Measurements from ENCODE around the gene RTN4RL1. TPM values are rescaled to one million over a fixed set of nuclear protein-coding genes. Genes with fewer than 3 reads are reported as not detected.

Gene RTN4RL1
- total and polyA plus RNA-seq, 7 experiments from 2014 or later, result 0.19 to 1.5 (median 0.49) TPM; not detected in 2

- Histone ChIP-seq H3K27me3 (ENCODE audit: control insufficient read depth in 2 of 2, insufficient read depth in 2 of 2, low read length in 2 of 2) (no peaks in the 10 kb centered on the region), H3K36me3 (ENCODE audit: control insufficient read depth in 2 of 3, insufficient read depth in 3 of 3, low read length in 3 of 3) (no peaks in the 10 kb centered on the region), H3K9me3 (ENCODE audit: control insufficient read depth in 2 of 3, low read length in 3 of 3) (no peaks in the 10 kb centered on the region), H3K4me3 (ENCODE audit: low read length) (no peak overlapping the region), H3K27ac (ENCODE audit: low read depth, low read length) (no peak overlapping the region), H3K4me1 (ENCODE audit: control insufficient read depth in 2 of 2, insufficient read depth in 2 of 2, low read length in 2 of 2) (no peaks in the 10 kb centered on the region)
- ChIA-PET POLR2A (no interaction called here), CTCF (no interaction called here)
- Mint-ChIP-seq H3K4me1 (peaks cover 0 to 1% (median 0%) of the 10 kb centered on the region in 7 donors), H3K9me3 (no peaks in the 10 kb centered on the region), H3K36me3 (no peaks in the 10 kb centered on the region), H3K27ac (no peak overlapping the region), H3K27me3 (peaks cover 1 to 10% (median 6%) of the 10 kb centered on the region in 5 donors), H3K4me3 (no peak overlapping the region)
- ATAC-seq (no peak), DNase-seq (no peak)
- intact Hi-C loops (cut with micrococcal nuclease), result no loop called here
These were observed 20.6 kb downstream of the RTN4RL1 start for GRCh38 chr17:2004435-2004952.

GRCh38 chr17:2003525-2003924, 21.6 kb downstream of the RTN4RL1 start:
- DNase-seq (no peak), ATAC-seq (no peak)
- ChIA-PET POLR2A (no interaction called here), CTCF (no interaction called here)
- H3K9me3 Mint-ChIP-seq, result no peaks in the 10 kb centered on the region
- no peak overlapping the region for H3K4me3 ChIP-seq (ENCODE audit: low read length)
- H3K4me1 ChIP-seq (ENCODE audit: control insufficient read depth in 2 of 2, insufficient read depth in 2 of 2, low read length in 2 of 2), result no peaks in the 10 kb centered on the region
- H3K9me3 ChIP-seq (ENCODE audit: control insufficient read depth in 2 of 3, low read length in 3 of 3), result no peaks in the 10 kb centered on the region
- H3K27me3 Mint-ChIP-seq, result peaks cover 10 to 18% (median 14%) of the 10 kb centered on the region in 5 donors
- no peak overlapping the region for H3K27ac ChIP-seq (ENCODE audit: low read depth, low read length)
- H3K36me3 ChIP-seq (ENCODE audit: control insufficient read depth in 2 of 3, insufficient read depth in 3 of 3, low read length in 3 of 3), result no peaks in the 10 kb centered on the region
- H3K4me3 Mint-ChIP-seq, result no peak overlapping the region
- no peak overlapping the region for H3K27ac Mint-ChIP-seq
- H3K4me1 Mint-ChIP-seq, result peaks cover 0 to 10% (median 0%) of the 10 kb centered on the region in 7 donors
- H3K27me3 ChIP-seq (ENCODE audit: control insufficient read depth in 2 of 2, insufficient read depth in 2 of 2, low read length in 2 of 2), result no peaks in the 10 kb centered on the region
- intact Hi-C loops (cut with micrococcal nuclease), result no loop called here
- no peaks in the 10 kb centered on the region for H3K36me3 Mint-ChIP-seq

- Mint-ChIP-seq H3K9me3 (no peaks in the 10 kb centered on the region), H3K36me3 (no peaks in the 10 kb centered on the region), H3K4me1 (peaks cover 0 to 10% (median 0%) of the 10 kb centered on the region in 7 donors), H3K27ac (no peak overlapping the region), H3K27me3 (peaks cover 10 to 18% (median 14%) of the 10 kb centered on the region in 5 donors), H3K4me3 (no peak overlapping the region)
- H3K27me3 ChIP-seq (ENCODE audit: control insufficient read depth in 2 of 2, insufficient read depth in 2 of 2, low read length in 2 of 2), result no peaks in the 10 kb centered on the region
- no peak for ATAC-seq
- H3K9me3 ChIP-seq (ENCODE audit: control insufficient read depth in 2 of 3, low read length in 3 of 3), result no peaks in the 10 kb centered on the region
- POLR2A ChIA-PET, result no interaction called here
- H3K4me3 ChIP-seq (ENCODE audit: low read length), result no peak overlapping the region
- CTCF ChIA-PET, result no interaction called here
- no peaks in the 10 kb centered on the region for H3K36me3 ChIP-seq (ENCODE audit: control insufficient read depth in 2 of 3, insufficient read depth in 3 of 3, low read length in 3 of 3)
- DNase-seq, result no peak
- H3K27ac ChIP-seq (ENCODE audit: low read depth, low read length), result no peak overlapping the region
- H3K4me1 ChIP-seq (ENCODE audit: control insufficient read depth in 2 of 2, insufficient read depth in 2 of 2, low read length in 2 of 2), result no peaks in the 10 kb centered on the region
- intact Hi-C loops (cut with micrococcal nuclease), result no loop called here
These were observed 22.3 kb downstream of the RTN4RL1 start for GRCh38 chr17:2002767-2003329.

GRCh38 chr17:1999557-2000251, 25.4 kb downstream of the RTN4RL1 start:
- POLR2A ChIA-PET, result no interaction called here
- H3K4me3 ChIP-seq (ENCODE audit: low read length), result no peak overlapping the region
- H3K36me3 ChIP-seq (ENCODE audit: control insufficient read depth in 2 of 3, insufficient read depth in 3 of 3, low read length in 3 of 3), result no peaks in the 10 kb centered on the region
- H3K4me1 Mint-ChIP-seq, result peaks cover 0 to 10% (median 0%) of the 10 kb centered on the region in 7 donors
- H3K4me1 ChIP-seq (ENCODE audit: control insufficient read depth in 2 of 2, insufficient read depth in 2 of 2, low read length in 2 of 2), result no peaks in the 10 kb centered on the region
- no peaks in the 10 kb centered on the region for H3K27me3 ChIP-seq (ENCODE audit: control insufficient read depth in 2 of 2, insufficient read depth in 2 of 2, low read length in 2 of 2)
- DNase-seq, result no peak
- no peaks in the 10 kb centered on the region for H3K9me3 ChIP-seq (ENCODE audit: control insufficient read depth in 2 of 3, low read length in 3 of 3)
- no peak overlapping the region for H3K27ac ChIP-seq (ENCODE audit: low read depth, low read length)
- peaks cover 0 to 7% (median 0%) of the 10 kb centered on the region in 5 donors for H3K36me3 Mint-ChIP-seq
- peak overlapping the region in 1 of 9 donors; percentile 11 for H3K27ac Mint-ChIP-seq
- intact Hi-C loops (cut with micrococcal nuclease), result no loop called here
- H3K4me3 Mint-ChIP-seq, result peak overlapping the region in 8 of 10 donors; percentile 7 to 70 (median 48)
- H3K27me3 Mint-ChIP-seq, result peaks cover 26 to 41% (median 32%) of the 10 kb centered on the region in 5 donors
- CTCF ChIA-PET, result no interaction called here
- ATAC-seq, result no peak
- no peaks in the 10 kb centered on the region for H3K9me3 Mint-ChIP-seq

- peak overlapping the region in 1 of 10 donors; percentile 70 for H3K4me3 Mint-ChIP-seq
- H3K9me3 Mint-ChIP-seq, result no peaks in the 10 kb centered on the region
- peaks cover 31 to 41% (median 32%) of the 10 kb centered on the region in 5 donors for H3K27me3 Mint-ChIP-seq
- H3K27ac Mint-ChIP-seq, result no peak overlapping the region
- Histone ChIP-seq H3K4me1 (ENCODE audit: control insufficient read depth in 2 of 2, insufficient read depth in 2 of 2, low read length in 2 of 2) (no peaks in the 10 kb centered on the region), H3K9me3 (ENCODE audit: control insufficient read depth in 2 of 3, low read length in 3 of 3) (no peaks in the 10 kb centered on the region), H3K27me3 (ENCODE audit: control insufficient read depth in 2 of 2, insufficient read depth in 2 of 2, low read length in 2 of 2) (no peaks in the 10 kb centered on the region), H3K36me3 (ENCODE audit: control insufficient read depth in 2 of 3, insufficient read depth in 3 of 3, low read length in 3 of 3) (no peaks in the 10 kb centered on the region), H3K4me3 (ENCODE audit: low read length) (no peak overlapping the region), H3K27ac (ENCODE audit: low read depth, low read length) (no peak overlapping the region)
- peaks cover 0 to 7% (median 0%) of the 10 kb centered on the region in 5 donors for H3K36me3 Mint-ChIP-seq
- DNase-seq (no peak), ATAC-seq (no peak)
- peaks cover 0 to 10% (median 0%) of the 10 kb centered on the region in 7 donors for H3K4me1 Mint-ChIP-seq
- CTCF ChIA-PET, result no interaction called here
- POLR2A ChIA-PET, result no interaction called here
- intact Hi-C loops (cut with micrococcal nuclease), result no loop called here
These were observed 27.0 kb downstream of the RTN4RL1 start for GRCh38 chr17:1997927-1998742.

GRCh38 chr17:1997289-1997926, 27.7 kb downstream of the RTN4RL1 start:
- POLR2A ChIA-PET, result no interaction called here
- CTCF ChIA-PET, result no interaction called here
- intact Hi-C loops (cut with micrococcal nuclease), result no loop called here
- no peaks in the 10 kb centered on the region for H3K36me3 ChIP-seq (ENCODE audit: control insufficient read depth in 2 of 3, insufficient read depth in 3 of 3, low read length in 3 of 3)
- H3K4me1 ChIP-seq (ENCODE audit: control insufficient read depth in 2 of 2, insufficient read depth in 2 of 2, low read length in 2 of 2), result no peaks in the 10 kb centered on the region
- H3K4me3 Mint-ChIP-seq, result peak overlapping the region in 4 of 10 donors; percentile 1 to 49 (median 19)
- ATAC-seq (no peak), DNase-seq (no peak)
- no peaks in the 10 kb centered on the region for H3K27me3 ChIP-seq (ENCODE audit: control insufficient read depth in 2 of 2, insufficient read depth in 2 of 2, low read length in 2 of 2)
- H3K9me3 ChIP-seq (ENCODE audit: control insufficient read depth in 2 of 3, low read length in 3 of 3), result no peaks in the 10 kb centered on the region
- H3K27ac ChIP-seq (ENCODE audit: low read depth, low read length), result no peak overlapping the region
- no peaks in the 10 kb centered on the region for H3K9me3 Mint-ChIP-seq
- H3K4me1 Mint-ChIP-seq, result peaks cover 0 to 10% (median 0%) of the 10 kb centered on the region in 7 donors
- peak overlapping the region in 1 of 9 donors; percentile 16 for H3K27ac Mint-ChIP-seq
- peaks cover 30 to 41% (median 31%) of the 10 kb centered on the region in 5 donors for H3K27me3 Mint-ChIP-seq
- H3K36me3 Mint-ChIP-seq, result peaks cover 0 to 7% (median 0%) of the 10 kb centered on the region in 5 donors
- H3K4me3 ChIP-seq (ENCODE audit: low read length), result no peak overlapping the region

All from naive thymus-derived CD4-positive, alpha-beta T cell (primary cell).